Muscle of arm (tissue), 12 donors: Measurements from ENCODE around the gene PPP1R15B. TPM values are rescaled to one million over a fixed set of nuclear protein-coding genes. Genes with fewer than 3 reads are reported as not detected.

Experiments
- DNase-seq: peaks from one replicate; pipeline ENCODE4 v3.0.0-alpha.2; 2013
- polyA plus RNA-seq, 12 donors: library from polyadenylated mRNA; unstranded; fragments of 120-200 nt; gene quantifications; one replicate each; pipeline ENCODE4 v1.2.1, GENCODE V29; 2013; ENCODE audit not compliant: insufficient read length in 12 of 12

PPP1R15B gene
- polyA plus RNA-seq, 12 donors: 25.8 to 79.9 (median 29.4) TPM

DNA sequence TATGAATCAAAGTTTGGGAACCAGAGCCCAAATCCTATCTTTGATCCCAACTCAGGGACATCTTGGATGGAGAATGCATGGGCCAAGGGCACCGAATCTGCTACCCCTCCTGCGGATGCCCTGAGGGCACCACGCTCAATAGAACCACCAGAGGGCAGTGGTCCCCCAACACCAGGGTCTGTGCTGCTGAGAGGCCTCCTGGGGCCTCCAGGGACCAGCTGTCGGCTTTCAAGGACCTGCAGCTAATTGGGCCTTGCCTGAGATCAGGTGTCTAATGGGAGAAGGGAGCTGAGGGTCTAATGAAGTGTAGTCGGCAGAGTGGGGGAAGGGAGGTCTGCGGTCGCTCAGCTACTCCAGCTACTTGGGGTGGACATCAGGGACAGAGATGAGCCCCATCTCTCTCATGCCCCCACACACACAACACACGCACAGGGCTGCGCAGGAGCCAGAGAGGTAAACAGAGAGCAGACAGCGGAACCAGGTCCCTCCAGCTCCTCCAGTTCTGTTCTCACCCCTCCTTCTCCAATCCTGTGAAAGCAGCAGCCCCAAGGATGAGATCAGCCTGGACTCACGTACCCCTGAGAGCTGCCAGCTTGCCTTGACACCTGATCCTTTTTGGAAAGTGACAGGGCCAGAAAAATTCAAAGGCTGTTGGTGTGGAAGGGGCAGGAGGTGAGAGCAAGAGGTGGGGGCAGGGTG, 34.9 kb upstream of the PPP1R15B start:
- DNase-seq: no peak

DNA sequence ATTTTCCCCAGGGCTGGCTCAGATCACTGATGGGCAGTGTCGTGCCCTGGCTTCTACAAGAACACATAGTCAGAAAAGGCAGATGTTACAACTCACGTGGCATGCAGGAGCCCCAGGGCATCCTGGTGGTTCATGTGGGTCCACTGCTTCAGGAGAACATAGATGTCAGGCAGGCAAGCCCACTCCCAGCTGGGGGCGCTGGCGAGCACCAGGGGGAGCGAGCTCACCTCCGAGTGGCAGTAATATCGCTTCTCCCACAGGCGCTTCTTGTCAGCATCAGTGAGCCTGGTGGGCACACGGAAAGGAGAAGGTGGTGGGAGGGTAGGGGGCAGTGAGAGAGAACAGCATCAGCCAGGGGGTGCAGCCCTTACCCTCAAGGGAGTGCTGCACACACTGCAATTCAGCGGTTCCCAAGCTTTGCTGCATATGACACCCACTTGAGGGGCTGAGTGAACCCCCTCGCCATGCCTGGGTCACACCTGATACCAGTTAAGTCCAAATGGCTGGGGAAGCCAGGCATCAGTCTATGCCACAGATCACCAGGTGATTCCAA, 34.3 kb upstream of the PPP1R15B start:
- no peak for DNase-seq

DNA sequence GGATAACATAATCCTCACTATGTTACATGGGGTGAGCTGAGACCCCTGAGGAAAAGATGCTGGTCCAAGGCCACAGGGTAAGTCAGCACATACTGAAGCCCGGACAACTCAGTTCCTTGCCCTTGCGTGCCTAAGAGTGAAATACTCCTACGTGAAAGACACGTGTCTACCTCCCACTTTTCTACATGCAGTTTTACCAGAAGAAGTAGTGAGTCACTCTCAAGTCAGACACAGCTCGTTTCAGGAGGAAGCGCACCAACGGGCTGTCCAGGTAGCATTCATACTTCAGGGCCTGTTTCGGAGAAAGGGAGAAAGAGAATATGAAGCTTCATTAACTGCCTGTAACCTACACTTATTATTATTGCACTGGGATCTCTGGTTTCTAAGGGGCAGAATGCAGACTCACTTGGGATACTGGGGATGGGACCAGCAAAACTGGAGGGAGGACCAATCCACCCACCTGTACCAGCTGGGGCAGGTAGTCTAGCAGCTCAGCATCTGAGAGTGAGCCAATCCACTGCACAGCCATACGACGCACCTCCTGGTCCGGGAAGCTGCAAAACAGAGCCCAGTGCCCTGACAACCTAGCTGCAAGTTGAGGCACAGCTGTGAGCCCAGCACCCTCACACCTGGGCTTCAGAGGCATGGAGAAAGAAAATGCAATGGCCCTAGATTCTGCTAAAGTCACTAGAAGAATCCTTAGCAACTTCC, 32.4 kb upstream of the PPP1R15B start:
- no peak for DNase-seq

DNA sequence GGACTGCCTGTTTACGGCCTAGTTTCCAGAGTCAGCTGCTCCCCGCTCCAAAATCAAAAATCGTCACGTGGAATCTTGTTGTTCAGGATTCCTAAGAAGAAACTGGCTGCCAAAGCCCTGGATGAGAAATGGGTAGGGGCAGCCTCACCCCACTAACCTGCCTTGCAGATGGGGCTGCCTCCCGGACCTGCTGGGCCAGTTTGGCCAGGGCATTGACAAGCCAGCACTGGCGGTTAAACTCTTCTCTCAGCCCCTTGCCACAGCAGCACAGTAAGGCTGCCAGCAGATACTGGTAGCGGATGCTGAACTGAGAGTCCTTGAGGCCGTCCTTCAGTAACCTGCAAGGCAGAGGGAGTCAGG, 31.6 kb upstream of the PPP1R15B start:
- no peak for DNase-seq

DNA sequence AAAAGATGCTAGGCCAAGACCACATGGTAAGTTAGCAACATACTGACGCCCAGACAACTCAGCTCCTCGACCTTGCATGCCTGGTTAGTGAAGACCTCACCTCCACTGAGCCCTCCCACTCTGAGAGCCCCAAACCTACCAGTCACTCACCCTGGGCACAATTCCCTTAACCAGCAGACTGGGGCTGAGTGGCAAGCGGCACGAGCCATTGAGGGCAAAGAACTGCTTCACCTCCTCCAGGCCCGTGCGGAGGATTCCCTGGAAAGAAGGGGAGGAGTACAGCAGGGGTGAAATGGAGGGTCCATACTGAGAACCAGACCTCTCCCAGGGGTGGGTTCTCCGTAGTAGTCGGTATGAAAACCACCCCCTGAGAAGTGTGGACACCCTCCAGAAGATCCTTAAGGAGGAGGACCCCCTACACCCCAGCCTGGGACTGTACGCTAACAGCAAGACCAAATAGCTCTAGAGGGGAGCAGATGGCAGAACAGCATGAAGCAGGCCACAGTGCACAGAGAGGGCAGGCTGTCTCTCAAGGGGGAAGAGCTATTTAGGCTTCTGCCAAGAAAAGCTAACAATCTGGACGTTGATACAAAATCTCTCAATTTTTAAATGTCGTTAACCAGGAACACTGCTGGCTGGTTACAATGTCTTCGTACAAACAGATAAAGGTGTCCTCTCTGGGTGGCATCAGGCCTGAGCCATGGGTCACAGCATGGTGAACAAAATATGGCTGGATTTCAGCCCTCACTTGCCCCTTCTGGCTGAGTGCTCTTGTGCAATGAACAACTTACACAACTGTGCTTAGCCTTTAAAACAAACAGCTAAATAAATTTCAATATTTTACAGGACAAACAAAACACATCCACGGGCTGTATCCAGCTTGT, 31.0 kb upstream of the PPP1R15B start:
- no peak for DNase-seq

DNA sequence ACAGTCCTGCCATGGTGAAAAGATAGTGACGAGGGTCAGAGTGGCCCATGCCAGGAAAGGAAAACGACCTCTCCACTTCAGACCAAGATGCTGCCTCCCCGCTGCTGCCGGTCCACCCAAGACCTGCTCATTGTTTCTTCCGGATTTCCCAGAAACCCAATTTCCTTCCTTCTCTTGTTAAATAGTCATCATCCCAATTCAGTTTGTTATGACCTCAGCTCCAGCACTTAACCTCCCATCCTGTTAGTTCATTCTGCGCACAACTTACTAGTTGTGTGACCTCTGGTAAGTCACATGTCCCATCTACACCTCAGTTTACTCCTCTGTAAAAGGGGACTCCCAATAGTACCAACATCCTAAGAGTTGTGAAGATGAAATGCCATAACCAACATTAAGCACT, 29.9 kb upstream of the PPP1R15B start:
- DNase-seq: no peak

DNA sequence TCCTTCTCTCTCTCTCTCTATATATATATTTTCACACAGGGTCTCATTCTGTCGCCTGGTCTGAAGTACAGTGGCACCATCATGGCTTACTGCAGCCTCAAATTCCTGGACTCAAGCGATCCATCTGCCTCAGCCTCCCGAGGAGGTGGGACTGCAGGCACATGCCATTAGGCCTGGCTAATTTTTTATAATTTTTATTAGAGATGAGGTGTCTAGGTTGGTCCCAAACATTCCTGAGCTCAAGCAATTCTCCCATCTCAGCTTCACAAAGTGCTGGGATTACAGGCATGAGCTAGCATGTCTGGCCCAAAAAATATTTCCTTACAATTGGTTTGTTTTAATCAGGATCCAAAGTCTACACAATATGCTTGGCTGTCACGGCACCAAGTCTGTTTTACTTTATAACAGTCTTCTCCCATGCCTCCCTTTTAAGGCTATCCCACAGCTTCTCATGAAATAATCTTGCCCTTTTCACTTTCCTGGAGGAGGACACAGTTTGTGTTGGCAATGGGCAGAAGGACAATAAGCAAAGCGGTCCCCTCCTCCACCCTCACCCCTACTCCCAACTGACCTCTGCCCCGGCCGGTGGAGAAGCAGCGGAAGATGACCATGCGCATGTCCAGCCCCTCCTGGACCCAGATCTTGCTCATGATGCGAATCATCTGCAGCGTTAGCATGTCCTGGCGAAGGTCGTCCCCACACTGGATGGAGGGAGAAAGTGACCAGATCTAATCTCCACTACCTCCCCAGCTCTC, 28.2 kb upstream of the PPP1R15B start:
- no peak for DNase-seq

DNA sequence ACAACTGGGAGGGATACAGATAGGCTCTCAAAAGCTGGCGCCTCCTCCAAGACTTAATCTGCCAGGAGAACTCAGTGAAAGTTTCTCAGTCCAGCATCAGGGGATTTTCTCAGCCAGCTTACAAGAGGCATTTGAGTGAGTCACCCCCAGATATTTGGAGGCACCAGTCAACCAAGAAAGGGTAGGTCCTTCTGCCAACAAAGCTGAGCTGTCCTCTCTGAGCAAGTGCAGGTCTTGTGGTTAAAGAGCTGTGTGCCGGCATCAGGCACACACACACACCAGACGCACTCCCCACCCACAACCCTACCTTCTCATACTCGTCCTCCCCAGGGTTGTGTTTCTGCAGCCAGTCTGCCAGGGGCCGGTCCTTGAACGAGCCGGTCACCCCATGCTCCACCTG, 27.0 kb upstream of the PPP1R15B start:
- no peak for DNase-seq

DNA sequence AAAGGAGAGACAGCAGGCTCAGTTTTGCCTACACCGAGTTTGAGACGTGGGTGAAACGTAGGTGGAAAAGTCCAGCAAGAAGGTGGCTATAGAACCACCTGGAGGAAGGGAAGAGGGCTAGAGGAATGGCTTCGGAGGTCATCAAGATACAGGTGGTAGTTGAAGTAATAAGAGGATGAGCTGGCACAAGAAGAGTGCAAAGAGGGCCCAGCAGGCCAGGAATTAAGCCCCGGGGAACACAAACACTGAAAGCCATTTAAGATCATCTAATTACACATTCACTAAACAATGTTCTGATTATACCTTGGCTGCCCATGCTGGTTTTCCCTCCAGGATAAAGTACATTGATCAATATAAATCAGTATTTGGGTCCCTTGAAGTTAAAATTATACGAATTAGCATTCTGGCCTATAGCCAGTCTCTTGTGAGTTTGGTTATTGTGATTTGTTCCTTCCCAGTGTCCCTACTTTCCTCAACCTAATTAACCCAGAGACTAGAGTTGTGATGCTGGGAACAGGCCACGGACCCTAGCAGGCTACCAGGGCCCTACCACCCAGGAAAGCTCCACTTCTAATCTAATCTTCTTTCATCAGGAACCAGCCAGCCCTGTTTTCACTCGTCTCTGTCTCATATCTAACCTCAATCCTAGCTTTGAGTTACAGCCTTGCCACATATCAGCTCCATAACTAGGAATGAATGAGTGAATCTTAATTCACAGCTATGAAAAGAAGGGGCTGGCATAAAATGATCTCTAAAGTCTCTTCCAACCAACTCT, 26.4 kb upstream of the PPP1R15B start:
- no peak for DNase-seq

DNA sequence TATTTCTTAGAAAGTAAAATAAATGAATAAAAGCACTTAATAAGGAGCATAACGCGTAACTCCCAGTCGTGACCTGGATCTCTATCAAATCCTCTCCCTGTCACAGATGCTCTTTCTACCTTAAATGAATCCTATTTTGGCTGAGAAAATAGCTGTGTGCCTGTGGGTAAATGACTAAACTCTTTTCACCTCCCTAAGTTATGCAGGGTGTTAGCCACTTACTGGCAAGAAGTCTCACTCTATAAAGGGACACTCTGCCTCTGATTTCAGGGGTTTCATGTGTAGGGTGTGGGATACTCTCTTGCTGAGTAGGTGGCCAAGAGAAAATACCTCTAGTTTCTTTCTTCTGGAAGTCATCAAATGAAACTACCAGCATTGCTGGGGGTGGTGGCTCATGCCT, 24.3 kb upstream of the PPP1R15B start:
- no peak for DNase-seq

DNA sequence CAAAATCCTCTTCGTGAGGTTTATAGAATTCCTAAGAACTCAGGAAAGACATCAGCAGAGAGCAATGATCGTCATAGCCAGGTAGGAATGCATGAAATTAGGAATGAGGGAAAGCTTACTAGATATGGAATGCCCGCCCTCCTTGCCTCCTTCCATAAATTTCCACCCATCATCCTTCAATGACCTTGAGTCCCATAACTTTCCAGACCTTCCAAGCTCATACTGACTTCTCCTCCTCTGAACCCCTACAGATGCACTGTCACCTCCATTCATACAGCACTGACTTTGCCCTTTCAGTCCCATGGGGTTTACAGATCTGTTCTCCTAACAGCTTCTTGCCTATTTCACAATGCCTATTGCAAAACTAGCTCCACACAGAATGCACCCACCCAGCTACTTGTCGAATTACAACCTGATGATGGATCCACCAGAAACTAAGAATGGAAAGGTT, 23.8 kb upstream of the PPP1R15B start:
- no peak for DNase-seq

DNA sequence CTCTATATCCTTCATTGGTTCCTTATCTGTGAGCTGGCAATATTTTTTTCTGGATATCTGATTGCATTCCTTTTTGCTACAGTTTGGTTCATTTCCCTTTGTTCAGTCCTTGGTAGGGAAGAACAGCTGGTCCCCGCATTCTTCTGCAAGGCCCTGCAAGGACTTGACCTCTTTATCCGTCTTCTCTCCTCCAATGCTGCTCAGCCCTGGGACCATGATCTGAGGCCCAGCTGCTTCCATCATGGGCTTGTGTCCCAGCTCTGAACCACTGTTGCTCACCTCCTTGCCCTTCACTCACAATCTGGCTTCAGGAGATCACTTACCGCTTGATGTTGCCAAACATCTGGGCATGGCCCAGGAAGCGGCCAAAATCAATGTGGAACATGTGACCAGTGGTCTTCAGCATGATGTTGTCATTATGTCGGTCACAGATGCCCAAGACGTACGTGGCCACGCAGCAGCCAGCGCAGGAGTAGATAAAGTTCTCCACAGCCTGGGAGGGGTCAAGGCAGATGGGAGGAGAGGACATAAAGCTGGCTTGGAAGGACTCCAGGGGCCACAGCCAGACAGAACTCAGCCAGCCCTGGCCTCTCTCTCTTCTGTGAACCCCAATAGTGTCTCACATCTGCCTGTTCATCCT, 22.6 kb upstream of the PPP1R15B start:
- no peak for DNase-seq

DNA sequence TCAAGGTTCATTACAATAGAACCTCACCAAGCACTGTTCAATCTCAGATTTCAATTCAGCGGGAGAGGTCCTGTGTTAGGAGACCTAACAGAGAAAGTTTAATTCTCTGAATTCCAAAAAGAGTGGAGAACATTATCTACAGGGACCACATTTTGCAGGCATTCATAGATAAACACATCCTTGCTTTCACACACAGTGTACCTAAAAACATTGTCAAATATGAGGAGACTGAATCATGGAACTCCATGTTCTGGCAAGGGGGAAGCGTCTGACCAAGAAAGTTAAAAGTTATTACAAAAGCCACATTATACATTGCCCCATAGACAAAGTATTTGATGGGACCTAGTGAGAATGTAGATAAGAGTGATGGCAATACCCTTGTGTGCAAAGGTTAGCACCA, 21.1 kb upstream of the PPP1R15B start:
- DNase-seq: no peak

DNA sequence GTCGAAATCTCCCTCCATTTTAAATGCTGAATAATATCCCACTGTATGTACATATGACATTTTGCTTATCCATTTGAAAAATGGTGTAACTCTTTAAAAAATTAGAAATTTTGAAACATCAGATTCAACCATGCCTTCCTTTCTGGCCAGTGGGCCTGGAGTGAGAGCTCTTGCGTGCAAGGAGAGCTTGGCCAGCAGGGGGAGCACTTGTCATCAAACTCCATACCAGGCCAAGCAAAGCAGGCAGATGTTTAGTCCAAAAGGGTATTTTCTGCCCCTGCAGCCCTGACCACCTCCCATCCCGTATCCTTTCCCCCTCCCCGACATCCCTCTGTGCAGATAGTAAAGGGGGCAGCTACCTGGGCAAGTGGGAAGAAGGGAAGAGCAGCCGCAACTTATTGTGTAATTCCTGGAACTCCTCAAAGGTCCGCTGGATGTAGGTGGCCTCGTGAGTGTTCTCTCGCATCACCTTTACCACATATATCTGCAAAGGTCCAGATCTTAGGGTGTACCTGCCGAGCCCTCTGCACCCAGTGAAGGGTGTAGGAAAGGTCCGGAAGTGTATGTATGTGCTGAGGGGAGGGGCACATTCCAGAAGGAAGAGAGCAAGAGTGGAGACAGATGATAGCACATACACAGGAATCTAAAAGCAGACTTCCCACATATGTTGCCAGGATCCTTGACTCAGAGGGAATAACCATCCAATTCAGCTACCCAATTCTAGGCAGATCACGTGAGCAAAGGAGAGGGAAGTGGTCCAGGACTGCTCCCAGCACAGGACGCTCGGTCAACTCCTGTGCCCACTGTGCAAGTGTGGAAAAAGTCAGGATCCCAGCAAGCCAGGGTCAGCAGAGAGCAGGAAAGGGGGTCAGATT, 19.9 kb upstream of the PPP1R15B start:
- DNase-seq: peak; percentile 84

DNA sequence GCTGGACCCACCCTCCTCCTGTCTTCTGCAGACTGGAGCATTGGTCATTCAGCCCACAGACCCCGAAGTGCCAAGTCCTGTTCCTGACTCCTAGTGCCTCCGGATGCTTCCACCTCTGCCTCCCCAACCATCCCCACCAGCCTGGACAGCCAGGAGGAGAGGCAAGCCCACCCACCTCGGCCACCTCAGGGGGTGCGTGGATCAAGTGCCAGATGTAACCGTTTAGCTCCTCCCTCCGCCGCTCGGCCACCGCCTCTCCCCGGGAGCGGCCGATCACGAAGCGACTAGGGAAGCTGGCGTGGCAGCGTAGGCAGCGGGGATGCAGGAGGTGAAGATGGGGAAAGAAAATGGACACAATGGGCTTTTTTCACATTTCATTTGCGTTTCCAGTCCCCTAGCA, 18.1 kb upstream of the PPP1R15B start:
- no peak for DNase-seq

DNA sequence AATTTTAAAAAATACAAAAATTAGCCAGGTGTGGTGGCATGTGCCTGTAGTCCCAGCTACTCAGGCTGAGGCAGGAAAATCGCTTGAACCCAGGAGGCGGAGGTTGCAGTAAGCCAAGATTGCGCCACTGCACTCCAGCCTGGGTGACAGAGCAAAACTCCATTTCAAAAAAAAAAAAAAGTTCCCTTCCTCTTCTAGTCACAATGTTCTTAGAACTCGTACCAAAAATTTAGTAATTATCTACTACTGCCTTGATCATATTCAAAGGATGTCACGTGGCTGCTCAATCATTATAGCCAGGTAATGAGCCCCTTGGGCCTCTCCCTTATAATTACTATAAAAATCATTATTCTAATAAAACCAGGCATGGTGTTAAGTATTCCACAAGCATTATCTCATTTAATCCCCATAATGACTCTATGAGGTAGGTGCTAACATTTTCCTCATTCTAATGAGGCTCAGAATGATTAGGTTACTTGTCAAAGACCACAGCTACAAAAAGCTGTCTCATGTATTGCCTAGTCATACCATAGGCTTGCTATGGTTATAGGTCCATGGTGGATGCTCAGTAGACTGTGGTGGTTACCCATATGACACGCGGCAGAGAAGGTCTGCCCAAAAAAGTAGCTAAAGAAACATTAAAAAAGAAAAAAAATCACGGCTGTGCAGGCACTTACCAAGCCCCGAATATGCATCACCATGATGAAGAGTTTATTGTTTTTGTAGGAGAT, 15.5 kb upstream of the PPP1R15B start:
- DNase-seq: no peak

DNA sequence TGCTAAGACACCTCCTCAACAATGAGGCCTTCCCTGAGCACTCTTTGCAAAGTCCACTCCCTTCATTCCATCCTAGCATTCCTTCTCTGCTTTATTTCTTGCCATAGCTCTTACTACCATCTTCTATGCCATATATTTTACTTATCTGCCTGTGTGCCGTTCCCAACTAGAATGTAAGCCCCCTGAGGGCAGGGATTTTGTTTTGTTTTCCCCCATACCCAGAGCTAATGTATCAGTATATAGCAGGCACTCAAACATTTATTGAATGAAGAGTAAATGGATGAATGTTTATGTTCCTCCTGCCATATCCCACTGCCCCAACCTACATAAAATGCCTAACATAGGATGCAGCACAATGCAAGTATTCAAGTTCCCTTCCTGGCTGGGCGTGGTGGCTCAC, 14.9 kb upstream of the PPP1R15B start:
- no peak for DNase-seq

DNA sequence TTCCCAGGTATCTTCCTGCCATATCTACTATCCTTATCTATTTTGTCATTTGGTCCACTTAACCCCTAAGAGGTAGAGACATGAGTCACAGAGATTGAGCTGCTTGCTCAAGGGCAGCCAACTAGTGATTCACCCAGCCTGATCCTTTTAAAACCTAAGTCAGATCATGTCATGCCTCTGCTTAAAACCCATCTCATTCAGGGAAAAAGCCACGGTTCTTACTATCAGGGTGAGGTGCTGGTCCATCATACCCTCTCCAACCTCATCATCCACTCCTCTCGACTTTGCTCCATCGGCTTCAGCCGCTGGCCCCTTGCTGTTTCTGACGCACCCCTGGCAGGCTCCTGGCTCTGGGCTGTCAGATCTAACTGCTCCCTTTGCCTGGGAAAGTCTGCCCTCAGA, 14.4 kb upstream of the PPP1R15B start:
- no peak for DNase-seq

DNA sequence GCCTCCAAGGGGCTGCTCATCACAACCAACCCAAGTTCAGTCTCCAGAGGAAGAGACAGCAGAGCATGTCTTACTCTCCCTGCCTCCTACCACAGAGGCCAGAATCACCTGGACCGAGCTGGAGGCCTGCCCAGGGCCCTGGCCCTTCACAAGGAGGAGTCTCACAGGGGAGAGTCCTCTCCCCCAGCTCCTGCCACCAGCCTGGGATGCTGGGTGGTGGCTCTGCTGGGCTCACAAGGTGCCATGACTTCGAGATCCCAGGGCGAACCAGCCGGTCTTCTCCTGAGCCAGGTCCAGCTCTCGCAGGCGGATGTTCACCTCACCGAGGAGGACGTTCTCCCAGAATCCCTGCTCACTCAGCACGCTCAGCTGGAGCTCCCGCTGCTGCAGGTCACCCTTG, 13.0 kb upstream of the PPP1R15B start:
- DNase-seq: no peak
